ENCODE measurements around the gene PLAGL2. TPM values are rescaled to one million over a fixed set of nuclear protein-coding genes. Genes with fewer than 3 reads are reported as not detected.

The PLAGL2 gene
- total RNA-seq, 2 donors from 2014 or later, result 11.2 to 17.4 TPM

- H3K4me1 ChIP-seq (replicated peaks), result peaks cover 33% of the 10 kb centered on the region
- H3K27me3 ChIP-seq (replicated peaks; ENCODE audit: insufficient read depth), result no peaks in the 10 kb centered on the region
- H3K4me3 ChIP-seq, result peak overlapping the region; percentile 96 to 99
- DNase-seq (ENCODE audit: low spot score), result no peak
- whole genome bisulfite sequencing, result 27% methylated on average over 8 of the region's 8 CpGs
- no peak for TF ChIP-seq POLR2A (IDR thresholded peaks at IDR 0.05)
- no peak for TF ChIP-seq CTCF (IDR thresholded peaks at IDR 0.05)
- no peak for TF ChIP-seq POLR2AphosphoS5 (IDR thresholded peaks at IDR 0.05)
- no peaks in the 10 kb centered on the region for H3K9me3 ChIP-seq
- intact Hi-C loops (cut with DNase I), result loop anchor here (10.0 kb wide), 2 partner anchors 101 to 279 kb away; partner anchors contain the start of gene TM9SF4
- peak overlapping the region; percentile 94 to 97 for H3K27ac ChIP-seq
- no peaks in the 10 kb centered on the region for H3K36me3 ChIP-seq
Observed at GRCh38 chr20:32205843-32206759, 1.4 kb downstream of the PLAGL2 start.

- intact Hi-C loops (cut with DNase I), result loop anchor here (10.0 kb wide), 2 partner anchors 100 to 280 kb away; partner anchors contain the start of gene TM9SF4
- Histone ChIP-seq H3K4me1 (replicated peaks) (peaks cover 33% of the 10 kb centered on the region), H3K36me3 (no peaks in the 10 kb centered on the region), H3K9me3 (no peaks in the 10 kb centered on the region), H3K27me3 (replicated peaks; ENCODE audit: insufficient read depth) (no peaks in the 10 kb centered on the region), H3K27ac (peak overlapping the region; percentile 94 to 97), H3K4me3 (peak overlapping the region in 1 of 2 donors; percentile 99)
- TF ChIP-seq POLR2A (IDR thresholded peaks at IDR 0.05), result no peak
- no peak for TF ChIP-seq CTCF (IDR thresholded peaks at IDR 0.05)
- TF ChIP-seq POLR2AphosphoS5 (IDR thresholded peaks at IDR 0.05), result no peak
- WGBS, result 39% methylated on average over 5 of the region's 5 CpGs
- DNase-seq (ENCODE audit: low spot score), result no peak
Observed at GRCh38 chr20:32205110-32205842, 2.3 kb downstream of the PLAGL2 start.

- 21% methylated on average over 4 of the region's 4 CpGs for WGBS
- peak; percentile 24 for DNase-seq (ENCODE audit: low spot score)
- intact Hi-C loops (cut with DNase I), result loop anchor here (10.0 kb wide), 2 partner anchors 100 to 280 kb away; partner anchors contain the start of gene TM9SF4
Observed at GRCh38 chr20:32204205-32205109, 3.1 kb downstream of the PLAGL2 start.

More at GRCh38 chr20:32204205-32205109, 3.1 kb downstream of the PLAGL2 start:
- Histone ChIP-seq H3K27me3 (replicated peaks; ENCODE audit: insufficient read depth) (no peaks in the 10 kb centered on the region), H3K27ac (peak overlapping the region; percentile 94 to 97), H3K36me3 (peaks cover 0 to under 1% of the 10 kb centered on the region in 2 donors), H3K4me1 (replicated peaks) (peaks cover 33% of the 10 kb centered on the region), H3K9me3 (no peaks in the 10 kb centered on the region), H3K4me3 (peak overlapping the region in 1 of 2 donors; percentile 99)
- TF ChIP-seq CTCF (IDR thresholded peaks at IDR 0.05) (no peak), POLR2AphosphoS5 (IDR thresholded peaks at IDR 0.05) (peak; percentile 69)

Data from prostate gland (tissue), 2 donors.